HG02938 (cell line): ENCODE results near the gene PPIL6.

Source experiments
- ATAC-seq: cut with Tn5 transposase; IDR thresholded peaks from one replicate; pipeline ENCODE4 v1.9.1; 2021; ENCODE audit warnings: mild to moderate bottlenecking, moderate library complexity; ENCODE audit not compliant: unreplicated experiment

Gene PPIL6

GRCh38 chr6:109440331-109441068 lies at the start of gene PPIL6, which contains the start of gene SMPD2:
Gene PPIL6, minus strand, starts transcription at chr6:109440628. Its CDS starts 38 bp downstream, at chr6:109440590.
Gene SMPD2, plus strand, starts transcription at chr6:109440724. Its CDS starts 398 bp downstream, at chr6:109441122.
- peak; percentile 69 for ATAC-seq

GRCh38 chr6:109488001-109488400 lies 47.6 kb upstream of the PPIL6 start:
- ATAC-seq, result no peak

- ATAC-seq, result no peak
Measured at GRCh38 chr6:109486068-109486467, 45.6 kb upstream of the PPIL6 start.

- ATAC-seq, result no peak
Measured at GRCh38 chr6:109485266-109485935, 45.0 kb upstream of the PPIL6 start.

- no peak for ATAC-seq
Measured at GRCh38 chr6:109484122-109484521, 43.7 kb upstream of the PPIL6 start.

- no peak for ATAC-seq
Measured at GRCh38 chr6:109483735-109484057, 43.3 kb upstream of the PPIL6 start.

- ATAC-seq, result peak; percentile 76
Measured at GRCh38 chr6:109482905-109483734, 42.7 kb upstream of the PPIL6 start, which contains the start of gene ZBTB24. Gene ZBTB24, minus strand, starts transcription at chr6:109483219. Its CDS starts 1,193 bp downstream, at chr6:109482026.

GRCh38 chr6:109480993-109481480 lies 40.6 kb upstream of the PPIL6 start:
- ATAC-seq, result no peak

- no peak for ATAC-seq
Measured at GRCh38 chr6:109478841-109479624, 38.6 kb upstream of the PPIL6 start.

- ATAC-seq, result no peak
Measured at GRCh38 chr6:109478222-109478805, 37.9 kb upstream of the PPIL6 start.

GRCh38 chr6:109477725-109478124 lies 37.3 kb upstream of the PPIL6 start:
- peak; percentile 46 for ATAC-seq

GRCh38 chr6:109477184-109477583 lies 36.8 kb upstream of the PPIL6 start:
- no peak for ATAC-seq

GRCh38 chr6:109475625-109476024 lies 35.2 kb upstream of the PPIL6 start:
- no peak for ATAC-seq

GRCh38 chr6:109474995-109475394 lies 34.6 kb upstream of the PPIL6 start:
- ATAC-seq, result no peak

- ATAC-seq, result no peak
Measured at GRCh38 chr6:109473120-109473519, 32.7 kb upstream of the PPIL6 start.

GRCh38 chr6:109472132-109472995 lies 31.9 kb upstream of the PPIL6 start:
- peak; percentile 53 for ATAC-seq

GRCh38 chr6:109471105-109471810 lies 30.8 kb upstream of the PPIL6 start:
- ATAC-seq, result no peak

GRCh38 chr6:109469591-109470189 lies 29.3 kb upstream of the PPIL6 start:
- no peak for ATAC-seq
